ENCODE data around the gene TSPYL2. TPM values are rescaled to one million over a fixed set of nuclear protein-coding genes. Genes with fewer than 3 reads are reported as not detected.
A peak's percentile ranks its signal among the peaks of the same experiment; 100 is the strongest.

TSPYL2 gene
- total and polyA plus RNA-seq, 2 donors = 18.9 to 105 TPM

- Histone ChIP-seq H3K27ac (ENCODE audit: low read depth) (peak overlapping the region; percentile 56), H3K4me3 (ENCODE audit: low read depth, low read length) (no peak overlapping the region), H3K36me3 (ENCODE audit: insufficient read depth) (peaks cover 2% of the 10 kb centered on the region), H3K4me1 (ENCODE audit: insufficient read depth) (no peaks in the 10 kb centered on the region)
- no peak for DNase-seq (ENCODE audit: extremely low spot score)
- 70% methylated on average over 3 of the region's 3 CpGs for WGBS
Measured at GRCh38 chrX:53087388-53087831, 5.2 kb downstream of the TSPYL2 start.

GRCh38 chrX:53088136-53088974 lies 6.2 kb downstream of the TSPYL2 start:
- peaks cover 2% of the 10 kb centered on the region for H3K36me3 ChIP-seq (ENCODE audit: insufficient read depth)
- peak overlapping the region; percentile 94 for H3K27ac ChIP-seq (ENCODE audit: low read depth)
- H3K4me1 ChIP-seq (ENCODE audit: insufficient read depth) = no peaks in the 10 kb centered on the region
- 20% methylated on average over 51 of the region's 51 CpGs for WGBS
- peak overlapping the region; percentile 2 for H3K4me3 ChIP-seq (ENCODE audit: low read depth, low read length)
- DNase-seq (ENCODE audit: extremely low spot score) = peak; percentile 68

- peak; percentile 46 for DNase-seq (ENCODE audit: extremely low spot score)
- H3K36me3 ChIP-seq (ENCODE audit: insufficient read depth) = peaks cover 2% of the 10 kb centered on the region
- no peak overlapping the region for H3K4me3 ChIP-seq (ENCODE audit: low read depth, low read length)
- WGBS = 9% methylated on average over 11 of the region's 11 CpGs
- no peaks in the 10 kb centered on the region for H3K4me1 ChIP-seq (ENCODE audit: insufficient read depth)
- H3K27ac ChIP-seq (ENCODE audit: low read depth) = peak overlapping the region; percentile 94
Measured at GRCh38 chrX:53089224-53089842, 7.2 kb downstream of the TSPYL2 start.

- no peak overlapping the region for H3K27ac ChIP-seq (ENCODE audit: low read depth)
- 53% methylated on average over 2 of the region's 2 CpGs for WGBS
Measured at GRCh38 chrX:53089925-53090324, 7.8 kb downstream of the TSPYL2 start.

GRCh38 chrX:53091354-53091753 lies 9.2 kb downstream of the TSPYL2 start:
- Histone ChIP-seq H3K4me3 (ENCODE audit: low read depth, low read length) (no peak overlapping the region), H3K27ac (ENCODE audit: low read depth) (no peak overlapping the region), H3K36me3 (ENCODE audit: insufficient read depth) (no peaks in the 10 kb centered on the region), H3K4me1 (ENCODE audit: insufficient read depth) (no peaks in the 10 kb centered on the region)
- WGBS = 93% methylated on average over 2 of the region's 2 CpGs
- no peak for DNase-seq (ENCODE audit: extremely low spot score)

More at GRCh38 chrX:53089925-53090324, 7.8 kb downstream of the TSPYL2 start:
- Histone ChIP-seq H3K4me1 (ENCODE audit: insufficient read depth) (no peaks in the 10 kb centered on the region), H3K36me3 (ENCODE audit: insufficient read depth) (peaks cover 1% of the 10 kb centered on the region), H3K4me3 (ENCODE audit: low read depth, low read length) (no peak overlapping the region)
- no peak for DNase-seq (ENCODE audit: extremely low spot score)

- Histone ChIP-seq H3K4me1 (ENCODE audit: insufficient read depth) (no peaks in the 10 kb centered on the region), H3K36me3 (ENCODE audit: insufficient read depth) (no peaks in the 10 kb centered on the region), H3K27ac (ENCODE audit: low read depth) (peak overlapping the region; percentile 79), H3K4me3 (ENCODE audit: low read depth, low read length) (peak overlapping the region; percentile 65)
- under 1% methylated on average over 16 of the region's 16 CpGs for WGBS
- DNase-seq (ENCODE audit: extremely low spot score) = no peak
Measured at GRCh38 chrX:53093177-53093655, 11.0 kb downstream of the TSPYL2 start.

GRCh38 chrX:53093748-53094581 lies 11.8 kb downstream of the TSPYL2 start, which contains the start of gene KANTR:
KANTR (plus strand) TSS chrX:53094142; CDS start chrX:53124273, 30,131 bp downstream.
- Histone ChIP-seq H3K4me3 (ENCODE audit: low read depth, low read length) (peak within 1 kb of the TSS; percentile 65), H3K4me1 (ENCODE audit: insufficient read depth) (no peaks in the 10 kb centered on the region), H3K36me3 (ENCODE audit: insufficient read depth) (no peaks in the 10 kb centered on the region), H3K27ac (ENCODE audit: low read depth) (peak within 1 kb of the TSS; percentile 80)
- DNase-seq (ENCODE audit: extremely low spot score) = peak; percentile 92
- under 1% methylated on average over 67 of the region's 67 CpGs for WGBS

- under 1% methylated on average over 5 of the region's 5 CpGs for WGBS
- Histone ChIP-seq H3K4me1 (ENCODE audit: insufficient read depth) (no peaks in the 10 kb centered on the region), H3K36me3 (ENCODE audit: insufficient read depth) (no peaks in the 10 kb centered on the region), H3K27ac (ENCODE audit: low read depth) (no peak overlapping the region), H3K4me3 (ENCODE audit: low read depth, low read length) (peak overlapping the region; percentile 65)
- no peak for DNase-seq (ENCODE audit: extremely low spot score)
Measured at GRCh38 chrX:53094582-53094905, 12.4 kb downstream of the TSPYL2 start.

GRCh38 chrX:53095796-53096195 lies 13.6 kb downstream of the TSPYL2 start:
- 80% methylated on average over 3 of the region's 3 CpGs for WGBS
- no peak for DNase-seq (ENCODE audit: extremely low spot score)
- Histone ChIP-seq H3K27ac (ENCODE audit: low read depth) (no peak overlapping the region), H3K4me3 (ENCODE audit: low read depth, low read length) (no peak overlapping the region), H3K4me1 (ENCODE audit: insufficient read depth) (no peaks in the 10 kb centered on the region), H3K36me3 (ENCODE audit: insufficient read depth) (no peaks in the 10 kb centered on the region)

GRCh38 chrX:53114864-53115549 lies 32.8 kb downstream of the TSPYL2 start:
- WGBS = 100% methylated on average over 6 of the region's 6 CpGs
- no peak for DNase-seq (ENCODE audit: extremely low spot score)
- Histone ChIP-seq H3K4me3 (ENCODE audit: low read depth, low read length) (no peak overlapping the region), H3K4me1 (ENCODE audit: insufficient read depth) (no peaks in the 10 kb centered on the region), H3K36me3 (ENCODE audit: insufficient read depth) (peaks cover 2% of the 10 kb centered on the region), H3K27ac (ENCODE audit: low read depth) (peak overlapping the region; percentile 40)

GRCh38 chrX:53115550-53115874 lies 33.3 kb downstream of the TSPYL2 start:
- no peak for DNase-seq (ENCODE audit: extremely low spot score)
- Histone ChIP-seq H3K4me3 (ENCODE audit: low read depth, low read length) (no peak overlapping the region), H3K27ac (ENCODE audit: low read depth) (no peak overlapping the region), H3K4me1 (ENCODE audit: insufficient read depth) (no peaks in the 10 kb centered on the region), H3K36me3 (ENCODE audit: insufficient read depth) (peaks cover 2% of the 10 kb centered on the region)
- 92% methylated on average over 2 of the region's 2 CpGs for WGBS

GRCh38 chrX:53116101-53116500 lies 33.9 kb downstream of the TSPYL2 start:
- no peak for DNase-seq (ENCODE audit: extremely low spot score)
- peaks cover 2% of the 10 kb centered on the region for H3K36me3 ChIP-seq (ENCODE audit: insufficient read depth)
- peak overlapping the region; percentile 10 for H3K27ac ChIP-seq (ENCODE audit: low read depth)
- WGBS = 31% methylated on average over 3 of the region's 3 CpGs
- no peak overlapping the region for H3K4me3 ChIP-seq (ENCODE audit: low read depth, low read length)
- H3K4me1 ChIP-seq (ENCODE audit: insufficient read depth) = no peaks in the 10 kb centered on the region

- WGBS = 18% methylated on average over 1 of the region's 1 CpG
- no peak overlapping the region for H3K4me3 ChIP-seq (ENCODE audit: low read depth, low read length)
- H3K36me3 ChIP-seq (ENCODE audit: insufficient read depth) = no peaks in the 10 kb centered on the region
- no peaks in the 10 kb centered on the region for H3K4me1 ChIP-seq (ENCODE audit: insufficient read depth)
- no peak for DNase-seq (ENCODE audit: extremely low spot score)
- H3K27ac ChIP-seq (ENCODE audit: low read depth) = no peak overlapping the region
Measured at GRCh38 chrX:53122013-53122412, 39.8 kb downstream of the TSPYL2 start.

Measured in urinary bladder (tissue), 4 donors.